C4-2B (cell line): ENCODE data around the gene MFSD6L.
"Not testable (repeated sequence)": the region's sequence is repeated elsewhere in the genome, so short reads cannot be mapped to it uniquely, and the experiment has no call there.

Source experiments
- H3K27ac ChIP-seq: fragments of 450-650 bp; 2 replicates; pipeline ENCODE4 v1.5.1; 2017
- CTCF ChIP-seq: fragments of 450-650 bp; conservative IDR thresholded peaks from 2 replicates; pipeline ENCODE4 v1.5.1; 2017; ENCODE audit warnings: mild to moderate bottlenecking
- ZFX ChIP-seq: fragments of 450-650 bp; IDR thresholded peaks from 2 replicates; pipeline ENCODE4 v1.6.1; 2017

Gene MFSD6L

GRCh38 chr17:8806253-8806925, 7.2 kb upstream of the MFSD6L start:
- TF ChIP-seq CTCF (no peak), ZFX (no peak)
- H3K27ac ChIP-seq: no peak overlapping the region

GRCh38 chr17:8805396-8805795, 6.2 kb upstream of the MFSD6L start:
- H3K27ac ChIP-seq: not testable (repeated sequence)

- TF ChIP-seq CTCF (no peak), ZFX (no peak)
- H3K27ac ChIP-seq: no peak overlapping the region
These were observed 4.6 kb upstream of the MFSD6L start for GRCh38 chr17:8803531-8804420.

GRCh38 chr17:8801135-8801840, 2.1 kb upstream of the MFSD6L start:
- TF ChIP-seq CTCF (no peak), ZFX (no peak)

GRCh38 chr17:8800656-8801055, 1.5 kb upstream of the MFSD6L start:
- TF ChIP-seq ZFX (no peak), CTCF (no peak)
- H3K27ac ChIP-seq: no peak overlapping the region

More at GRCh38 chr17:8801135-8801840, 2.1 kb upstream of the MFSD6L start:
- no peak overlapping the region for H3K27ac ChIP-seq

- TF ChIP-seq CTCF (no peak), ZFX (no peak)
- no peak overlapping the region for H3K27ac ChIP-seq
These were observed 526 bp upstream of the MFSD6L start for GRCh38 chr17:8799570-8800212.

- TF ChIP-seq CTCF (no peak), ZFX (no peak)
These were observed 854 bp downstream of the MFSD6L start for GRCh38 chr17:8798176-8798845.

More at GRCh38 chr17:8798176-8798845, 854 bp downstream of the MFSD6L start:
- H3K27ac ChIP-seq: no peak overlapping the region
